Stimulated activated effector memory CD8-positive, alpha-beta T cell treated with anti-CD3 and anti-CD28 coated beads, Interleukin-12 subunit alpha, Interleukin-12 subunit beta, amount 100 ng/mL, for 72 hours (primary cell): ENCODE measurements around the gene TIGD4.
A peak's percentile ranks its signal among the peaks of the same experiment; 100 is the strongest.

Source experiments
- ATAC-seq: fragments of 150-1000 bp; cut with Tn5 transposase; 2 replicates; pipeline ENCODE4 v1.10.0; 2021
- DNase-seq, 2 donors: peaks; one replicate each; pipeline ENCODE4 v3.0.0; 2021 to 2022; ENCODE audit warnings: low spot score in 2 of 2
- H3K27ac Mint-ChIP-seq: one replicate; pipeline ENCODE4 v1.8.0; 2022; ENCODE audit warnings: mild to moderate bottlenecking, mixed read lengths
- H3K36me3 Mint-ChIP-seq: one replicate; pipeline ENCODE4 v1.8.0; 2022; ENCODE audit warnings: mild to moderate bottlenecking, mixed read lengths
- H3K4me1 Mint-ChIP-seq: one replicate; pipeline ENCODE4 v1.8.0; 2022; ENCODE audit warnings: mixed read lengths
- H3K4me3 Mint-ChIP-seq: one replicate; pipeline ENCODE4 v1.8.0; 2022; ENCODE audit warnings: mild to moderate bottlenecking, mixed read lengths
- H3K9me3 Mint-ChIP-seq: one replicate; pipeline ENCODE4 v1.8.0; 2022; ENCODE audit warnings: mixed read lengths

TIGD4 gene

DNA sequence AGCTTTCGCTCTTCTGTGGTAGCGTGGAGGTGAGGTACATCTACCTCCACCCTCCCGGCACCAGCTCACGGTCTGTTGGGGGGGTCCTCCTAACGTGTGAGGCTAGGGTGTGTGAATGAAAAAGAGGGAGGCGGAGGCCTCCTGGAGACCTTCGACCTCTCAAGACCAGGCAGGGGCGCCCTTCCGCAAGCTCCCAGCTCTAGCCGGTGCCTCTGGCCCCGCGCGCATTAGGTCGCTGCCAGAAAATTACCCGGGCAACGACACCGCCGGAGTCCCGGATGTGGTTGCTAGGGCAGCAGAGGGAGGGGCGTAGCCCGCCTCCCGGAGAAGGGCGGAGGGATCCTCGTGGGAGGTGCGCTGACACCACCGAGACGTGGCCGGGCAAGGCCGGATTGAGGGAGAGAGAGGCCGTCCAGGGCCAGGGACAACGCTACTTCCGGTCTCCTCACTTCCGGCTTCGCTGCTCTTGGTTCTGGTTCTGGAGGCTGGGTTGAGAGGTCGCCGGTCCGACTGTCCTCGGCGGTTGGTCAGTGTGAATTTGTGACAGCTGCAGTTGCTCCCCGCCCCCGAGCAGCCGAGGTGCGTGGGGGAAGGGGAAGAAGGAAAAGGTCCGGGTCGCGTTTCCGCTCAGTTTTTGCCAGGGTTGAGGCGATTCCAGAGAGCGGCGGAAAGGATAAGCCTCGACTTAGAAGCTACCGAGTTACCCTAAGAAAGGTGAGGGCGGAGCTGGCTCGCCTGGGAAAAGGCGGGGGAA is at the start of gene TIGD4, which contains the start of gene ARFIP1:
TIGD4 (minus strand) TSS at position 218 of the 754 bp plus-strand sequence. CDS start 8,726 bp downstream, outside the sequence.
ARFIP1 (plus strand) TSS at position 442 of the 754 bp plus-strand sequence. CDS start 49,680 bp downstream, outside the sequence.
- peak; percentile 87 to 98 for DNase-seq
- peak; percentile 97 for ATAC-seq
- Mint-ChIP-seq H3K9me3 (no peaks in the 10 kb centered on the region), H3K4me1 (peaks cover 35% of the 10 kb centered on the region), H3K4me3 (peak within 1 kb of the TSS; percentile 94), H3K36me3 (peaks cover 22% of the 10 kb centered on the region), H3K27ac (peak within 1 kb of the TSS; percentile 95)

DNA sequence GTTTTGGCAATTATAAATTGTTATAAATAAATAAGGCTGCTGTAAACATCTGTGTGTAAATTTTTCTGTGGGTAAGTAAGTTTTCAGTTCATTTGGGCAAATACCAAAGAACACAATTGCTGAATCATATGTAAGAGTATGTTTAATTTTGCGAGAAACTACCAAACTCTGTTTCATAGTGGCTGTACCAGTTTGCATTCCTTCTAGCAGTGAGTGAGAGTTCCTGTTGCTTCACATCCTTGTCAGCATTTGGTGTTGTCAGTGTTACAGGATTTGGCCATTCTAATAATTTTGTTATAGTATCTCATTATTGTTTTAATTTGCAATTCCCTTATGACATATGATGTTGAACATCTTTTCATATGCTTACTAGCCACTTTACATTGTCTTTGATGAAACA is 48.6 kb upstream of the TIGD4 start:
- H3K4me1 Mint-ChIP-seq, result no peaks in the 10 kb centered on the region
- no peak for DNase-seq
- H3K27ac Mint-ChIP-seq, result no peak overlapping the region
- H3K9me3 Mint-ChIP-seq, result peaks cover 7% of the 10 kb centered on the region
- ATAC-seq, result no peak
- H3K4me3 Mint-ChIP-seq, result no peak overlapping the region
- peaks cover 14% of the 10 kb centered on the region for H3K36me3 Mint-ChIP-seq

DNA sequence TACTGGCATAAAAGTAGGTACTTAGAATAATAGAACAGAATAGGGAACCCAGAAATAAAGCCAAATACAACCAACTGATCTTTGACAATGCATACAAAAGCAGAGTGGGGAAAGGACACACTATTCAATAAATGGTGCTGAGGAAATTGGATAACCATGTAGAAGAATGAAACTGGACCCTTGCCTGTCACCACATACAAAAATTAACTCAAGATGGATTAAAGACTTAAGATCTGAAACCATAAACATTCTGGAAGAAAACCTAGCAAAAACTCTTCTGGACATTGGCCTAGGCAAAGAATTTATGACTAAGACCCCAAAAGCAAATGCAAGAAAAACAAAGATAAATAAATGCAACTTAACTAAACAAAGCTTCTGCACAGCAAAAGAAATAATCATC is 45.8 kb upstream of the TIGD4 start:
- no peak for DNase-seq
- Mint-ChIP-seq H3K9me3 (peaks cover 7% of the 10 kb centered on the region), H3K4me3 (no peak overlapping the region), H3K4me1 (no peaks in the 10 kb centered on the region), H3K27ac (no peak overlapping the region), H3K36me3 (no peaks in the 10 kb centered on the region)
- no peak for ATAC-seq

DNA sequence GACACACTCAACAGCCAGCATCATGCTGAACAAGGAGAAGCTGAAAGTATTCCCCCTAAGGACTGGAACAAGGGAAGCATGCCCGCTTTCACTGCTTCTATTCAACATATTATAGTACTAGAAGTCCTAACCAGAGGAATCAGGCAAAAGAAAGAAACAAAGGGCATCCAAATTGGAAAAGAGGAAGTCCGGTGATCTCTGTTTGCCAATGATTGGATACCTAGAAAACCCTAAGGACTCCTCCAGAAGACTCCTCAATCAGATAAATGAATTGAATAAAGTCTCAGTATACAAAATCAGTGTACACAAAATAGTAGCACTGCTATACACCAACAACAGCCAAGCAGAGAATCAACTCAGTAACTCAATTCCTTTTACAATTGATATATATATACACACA is 45.0 kb upstream of the TIGD4 start:
- Mint-ChIP-seq H3K4me1 (no peaks in the 10 kb centered on the region), H3K27ac (no peak overlapping the region), H3K4me3 (no peak overlapping the region), H3K36me3 (no peaks in the 10 kb centered on the region), H3K9me3 (peaks cover 7% of the 10 kb centered on the region)
- DNase-seq (no peak), ATAC-seq (no peak)

DNA sequence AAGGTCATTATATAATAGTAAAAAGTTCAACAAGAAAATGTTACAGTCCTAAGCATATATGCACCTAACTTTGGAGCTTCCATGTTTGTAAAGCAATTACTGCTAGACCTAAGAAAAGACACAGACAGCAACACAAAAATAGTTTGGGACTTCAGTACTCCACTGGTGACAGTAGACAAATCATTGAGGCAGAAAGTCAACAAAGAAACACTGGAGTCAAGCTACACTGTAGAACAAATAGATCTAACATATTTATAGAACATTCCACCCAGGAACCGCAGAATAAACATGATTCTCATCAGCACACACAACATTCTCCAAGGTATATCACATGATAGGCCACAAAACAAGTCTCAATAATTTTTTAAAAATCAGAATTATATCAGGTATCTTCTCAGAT is 42.8 kb upstream of the TIGD4 start:
- Mint-ChIP-seq H3K4me3 (no peak overlapping the region), H3K9me3 (peaks cover 4% of the 10 kb centered on the region), H3K27ac (no peak overlapping the region), H3K36me3 (no peaks in the 10 kb centered on the region), H3K4me1 (peaks cover 10% of the 10 kb centered on the region)
- ATAC-seq (no peak), DNase-seq (no peak)

DNA sequence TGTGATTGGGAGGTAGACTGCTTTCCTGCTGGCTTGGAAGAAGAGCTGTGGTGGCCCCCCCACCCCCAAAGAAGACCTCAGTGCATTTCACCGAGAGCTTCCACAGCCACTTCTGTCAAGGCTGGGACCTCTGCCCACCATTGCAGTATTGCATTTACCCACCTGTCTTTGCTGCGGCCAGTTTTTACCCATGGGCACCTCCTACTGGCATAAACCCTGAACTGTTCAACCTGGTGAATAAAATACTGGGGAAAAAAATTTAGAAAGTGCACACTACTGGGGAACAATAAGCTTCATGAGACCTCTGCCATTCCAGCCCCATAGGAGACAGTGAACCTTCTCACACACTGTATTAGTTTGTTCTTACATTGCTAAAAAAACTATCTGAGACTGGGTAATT is 40.5 kb upstream of the TIGD4 start:
- no peaks in the 10 kb centered on the region for H3K36me3 Mint-ChIP-seq
- H3K27ac Mint-ChIP-seq, result no peak overlapping the region
- H3K4me3 Mint-ChIP-seq, result no peak overlapping the region
- ATAC-seq, result no peak
- no peak for DNase-seq
- peaks cover 23% of the 10 kb centered on the region for H3K4me1 Mint-ChIP-seq
- H3K9me3 Mint-ChIP-seq, result peaks cover 2% of the 10 kb centered on the region

DNA sequence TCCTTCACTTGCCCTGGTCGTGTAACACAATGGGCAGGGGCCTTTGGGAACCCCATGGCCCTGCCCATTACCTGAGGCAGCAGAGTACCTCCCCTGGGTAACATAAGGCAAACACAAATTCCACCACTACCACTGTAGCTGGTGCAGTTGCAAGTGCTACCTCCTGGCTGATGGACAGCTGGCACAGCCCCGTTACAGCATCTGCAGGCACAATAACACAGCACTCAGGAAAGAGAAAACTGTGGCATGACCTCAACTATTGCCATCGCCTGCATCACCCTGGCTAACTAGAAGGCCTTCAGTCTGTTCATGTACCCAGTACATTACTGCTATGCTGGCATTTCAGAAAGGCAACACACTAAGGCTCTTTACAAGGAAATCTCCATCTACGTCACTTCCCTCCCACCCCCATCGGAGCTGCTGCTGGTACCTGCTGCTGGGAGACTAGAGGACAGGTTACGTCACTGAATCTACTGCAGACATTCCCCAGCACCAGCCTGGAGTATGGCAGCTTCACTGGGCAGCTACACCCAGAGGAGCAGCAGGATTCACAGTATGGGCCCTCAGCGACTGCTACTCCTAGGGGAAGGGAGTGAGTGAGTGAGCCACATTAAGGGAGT is 39.6 kb upstream of the TIGD4 start:
- H3K4me1 Mint-ChIP-seq, result peaks cover 23% of the 10 kb centered on the region
- no peak overlapping the region for H3K27ac Mint-ChIP-seq
- H3K9me3 Mint-ChIP-seq, result peaks cover 2% of the 10 kb centered on the region
- no peak for ATAC-seq
- H3K4me3 Mint-ChIP-seq, result no peak overlapping the region
- no peak for DNase-seq
- no peaks in the 10 kb centered on the region for H3K36me3 Mint-ChIP-seq

DNA sequence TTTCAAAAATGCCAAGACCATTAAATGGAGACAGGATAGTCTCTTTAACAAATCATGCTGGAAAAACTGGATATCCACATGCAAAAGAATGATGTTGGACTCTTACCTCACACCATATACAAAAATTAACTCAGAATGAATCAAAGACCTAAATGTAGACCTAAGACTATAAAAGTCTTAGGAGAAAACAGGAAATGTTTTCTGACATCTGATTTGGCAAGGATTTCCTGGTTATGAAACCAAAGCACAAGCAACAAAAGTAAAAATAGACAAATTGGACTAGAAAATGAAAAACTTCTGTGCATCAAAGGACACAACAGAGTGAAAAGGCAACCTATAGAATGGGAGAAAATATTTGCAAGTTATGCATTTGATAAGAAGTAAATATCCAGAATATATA is 37.8 kb upstream of the TIGD4 start:
- DNase-seq (no peak), ATAC-seq (no peak)
- H3K36me3 Mint-ChIP-seq, result no peaks in the 10 kb centered on the region
- no peak overlapping the region for H3K27ac Mint-ChIP-seq
- no peak overlapping the region for H3K4me3 Mint-ChIP-seq
- peaks cover 9% of the 10 kb centered on the region for H3K9me3 Mint-ChIP-seq
- peaks cover 23% of the 10 kb centered on the region for H3K4me1 Mint-ChIP-seq

DNA sequence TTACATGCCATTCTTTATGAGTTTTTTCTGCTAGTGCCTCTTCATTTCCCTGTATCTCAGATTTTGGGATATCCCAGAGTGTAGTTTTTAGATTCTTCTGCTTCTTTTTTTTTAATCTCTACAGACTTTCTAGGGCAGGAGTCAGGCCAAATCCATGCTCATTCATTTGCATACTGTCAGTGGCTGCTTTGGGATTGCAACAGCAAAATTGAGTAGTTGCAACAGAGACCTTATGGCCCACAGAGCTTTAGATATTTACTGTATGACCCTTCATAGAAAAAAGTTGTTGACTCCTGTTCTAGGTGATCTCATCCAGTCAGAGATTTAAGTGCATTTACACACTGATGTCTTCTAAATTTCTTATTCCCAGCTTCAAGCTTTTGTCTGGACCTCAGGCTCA is 35.5 kb upstream of the TIGD4 start:
- peaks cover 9% of the 10 kb centered on the region for H3K9me3 Mint-ChIP-seq
- H3K36me3 Mint-ChIP-seq, result no peaks in the 10 kb centered on the region
- no peak overlapping the region for H3K27ac Mint-ChIP-seq
- peaks cover 23% of the 10 kb centered on the region for H3K4me1 Mint-ChIP-seq
- DNase-seq (no peak), ATAC-seq (no peak)
- H3K4me3 Mint-ChIP-seq, result no peak overlapping the region

DNA sequence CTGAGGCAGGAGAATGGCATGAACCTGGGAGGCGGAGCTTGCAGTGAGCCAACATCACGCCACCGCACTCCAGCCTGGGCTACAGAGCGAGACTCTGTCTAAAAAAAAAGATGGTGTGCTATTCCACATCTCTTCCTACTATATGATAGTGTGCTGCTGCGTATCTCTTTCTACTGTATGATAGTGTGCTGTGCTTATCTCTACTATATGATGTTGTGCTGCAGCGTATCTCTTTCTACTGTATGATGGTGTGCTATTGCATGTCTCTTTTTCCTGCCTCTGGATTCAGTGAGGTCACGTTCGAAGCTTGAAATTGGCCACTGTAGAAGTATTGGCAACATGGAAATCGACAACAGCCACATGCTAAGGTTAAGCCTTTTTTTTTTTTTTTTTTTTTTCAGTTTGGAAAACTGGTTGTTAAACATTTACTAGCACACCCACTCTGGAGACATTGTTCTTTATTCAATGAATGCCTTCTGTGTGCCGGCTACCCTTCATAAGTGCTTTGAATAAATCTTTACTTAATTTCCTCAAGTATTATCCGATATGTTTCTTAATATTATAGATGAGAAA is 31.3 kb upstream of the TIGD4 start:
- no peak for ATAC-seq
- H3K4me3 Mint-ChIP-seq, result no peak overlapping the region
- H3K9me3 Mint-ChIP-seq, result peaks cover 7% of the 10 kb centered on the region
- peaks cover 16% of the 10 kb centered on the region for H3K4me1 Mint-ChIP-seq
- H3K36me3 Mint-ChIP-seq, result no peaks in the 10 kb centered on the region
- no peak overlapping the region for H3K27ac Mint-ChIP-seq
- no peak for DNase-seq

DNA sequence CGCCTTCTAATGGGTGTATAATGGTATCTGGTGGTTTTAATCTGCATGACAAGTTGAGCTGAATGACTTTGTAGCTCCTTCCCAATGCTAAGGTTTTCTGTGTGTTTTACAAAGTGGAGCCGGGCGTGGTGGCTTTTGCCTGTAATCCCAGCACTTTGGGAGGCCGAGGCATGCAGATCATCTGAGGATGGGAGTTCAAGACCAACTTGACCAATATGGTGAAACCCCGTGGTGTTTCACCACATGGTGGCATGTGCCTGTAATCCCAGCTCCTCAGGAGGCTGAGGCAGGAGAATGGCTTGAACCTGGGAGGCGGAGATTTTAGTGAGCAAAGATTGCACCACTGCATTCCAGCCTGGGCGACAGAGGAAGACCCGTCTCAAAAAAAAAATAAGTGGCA is 29.1 kb upstream of the TIGD4 start:
- ATAC-seq (no peak), DNase-seq (no peak)
- Mint-ChIP-seq H3K27ac (no peak overlapping the region), H3K4me1 (peaks cover 16% of the 10 kb centered on the region), H3K4me3 (no peak overlapping the region), H3K36me3 (no peaks in the 10 kb centered on the region), H3K9me3 (peaks cover 3% of the 10 kb centered on the region)

DNA sequence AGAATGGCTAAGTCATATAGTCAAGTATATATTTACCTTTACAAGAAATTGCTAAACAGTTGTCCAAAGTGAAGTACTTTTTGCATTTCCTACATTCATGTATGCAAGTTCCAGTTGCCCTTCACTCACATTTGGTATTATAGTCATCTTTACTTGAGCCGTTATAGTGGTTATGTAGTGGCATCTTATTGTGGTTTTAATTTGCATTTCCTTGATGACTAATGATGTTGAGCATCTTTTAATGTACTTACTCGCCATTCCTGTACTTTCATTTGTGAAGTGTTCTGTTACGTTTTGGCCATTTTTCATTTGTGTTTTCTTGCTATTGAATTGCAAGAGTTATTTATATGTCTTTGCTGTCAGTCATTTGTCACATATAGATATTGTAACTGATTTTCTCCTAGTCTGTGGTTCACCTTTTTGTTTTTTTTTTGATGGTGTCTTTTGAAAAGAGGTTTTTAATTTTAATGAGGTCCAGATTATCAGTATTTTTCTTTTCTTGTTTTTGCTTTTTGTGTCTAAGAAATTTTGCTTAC is 27.8 kb upstream of the TIGD4 start:
- ATAC-seq, result peak; percentile 96
- no peak for DNase-seq
- no peaks in the 10 kb centered on the region for H3K36me3 Mint-ChIP-seq

DNA sequence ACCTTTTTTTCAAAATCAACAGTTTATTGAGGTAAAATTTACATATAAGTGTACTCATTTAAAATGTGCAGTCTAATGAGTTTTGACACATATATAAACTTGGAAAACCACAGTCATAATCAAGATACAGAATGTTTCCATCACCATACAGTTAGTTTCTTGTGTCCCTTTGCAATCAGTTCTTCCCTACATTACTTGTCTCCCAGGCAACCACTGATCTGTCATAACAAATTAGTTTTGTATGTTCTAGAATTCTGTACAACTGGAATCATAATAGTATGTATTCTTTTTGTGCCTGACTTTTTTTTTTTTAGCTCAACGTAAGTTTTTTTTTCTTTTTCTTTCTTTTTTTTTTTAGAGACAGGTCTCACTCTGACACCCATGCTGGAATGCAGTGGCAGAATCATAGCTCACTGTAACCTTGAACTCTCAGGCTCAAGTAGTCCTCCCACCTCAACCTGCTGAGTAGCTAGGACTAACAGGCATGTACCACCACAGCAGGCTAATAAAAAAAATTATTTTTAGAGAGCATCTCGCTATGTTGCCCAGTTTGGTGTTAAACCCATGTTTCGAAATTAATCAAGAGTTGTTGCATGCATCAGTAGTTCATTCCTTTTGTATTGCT is 27.1 kb upstream of the TIGD4 start:
- no peak for DNase-seq
- H3K4me3 Mint-ChIP-seq, result no peak overlapping the region
- ATAC-seq, result peak; percentile 48
- peak overlapping the region; percentile 58 for H3K27ac Mint-ChIP-seq
- no peaks in the 10 kb centered on the region for H3K36me3 Mint-ChIP-seq
- peaks cover 16% of the 10 kb centered on the region for H3K4me1 Mint-ChIP-seq
- H3K9me3 Mint-ChIP-seq, result no peaks in the 10 kb centered on the region

More for the DNA sequence above, 27.8 kb upstream of the TIGD4 start:
- no peak overlapping the region for H3K27ac Mint-ChIP-seq
- H3K4me1 Mint-ChIP-seq, result peaks cover 16% of the 10 kb centered on the region
- peak overlapping the region; percentile 34 for H3K4me3 Mint-ChIP-seq
- no peaks in the 10 kb centered on the region for H3K9me3 Mint-ChIP-seq

DNA sequence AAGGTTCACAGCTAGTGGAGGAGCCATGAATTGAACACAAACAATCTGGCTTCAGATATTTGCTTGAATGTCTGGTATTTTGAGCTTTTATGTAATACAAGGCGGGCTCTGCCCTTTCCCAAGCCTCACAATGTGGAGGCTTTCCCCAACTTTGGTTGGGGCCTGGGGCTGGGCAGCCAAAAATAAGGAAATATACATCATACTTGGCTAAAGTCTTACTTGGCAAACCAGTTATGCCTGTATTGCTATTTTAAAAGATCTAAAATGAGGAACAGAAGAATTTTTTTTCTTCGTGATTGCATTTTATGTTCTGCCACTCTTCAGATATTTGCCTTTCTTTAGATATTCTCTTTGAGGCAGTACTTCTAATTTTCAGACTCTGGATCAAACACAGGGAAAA is 26.3 kb upstream of the TIGD4 start:
- peaks cover 16% of the 10 kb centered on the region for H3K4me1 Mint-ChIP-seq
- H3K27ac Mint-ChIP-seq, result no peak overlapping the region
- H3K36me3 Mint-ChIP-seq, result no peaks in the 10 kb centered on the region
- ATAC-seq (no peak), DNase-seq (no peak)
- H3K4me3 Mint-ChIP-seq, result no peak overlapping the region
- no peaks in the 10 kb centered on the region for H3K9me3 Mint-ChIP-seq

DNA sequence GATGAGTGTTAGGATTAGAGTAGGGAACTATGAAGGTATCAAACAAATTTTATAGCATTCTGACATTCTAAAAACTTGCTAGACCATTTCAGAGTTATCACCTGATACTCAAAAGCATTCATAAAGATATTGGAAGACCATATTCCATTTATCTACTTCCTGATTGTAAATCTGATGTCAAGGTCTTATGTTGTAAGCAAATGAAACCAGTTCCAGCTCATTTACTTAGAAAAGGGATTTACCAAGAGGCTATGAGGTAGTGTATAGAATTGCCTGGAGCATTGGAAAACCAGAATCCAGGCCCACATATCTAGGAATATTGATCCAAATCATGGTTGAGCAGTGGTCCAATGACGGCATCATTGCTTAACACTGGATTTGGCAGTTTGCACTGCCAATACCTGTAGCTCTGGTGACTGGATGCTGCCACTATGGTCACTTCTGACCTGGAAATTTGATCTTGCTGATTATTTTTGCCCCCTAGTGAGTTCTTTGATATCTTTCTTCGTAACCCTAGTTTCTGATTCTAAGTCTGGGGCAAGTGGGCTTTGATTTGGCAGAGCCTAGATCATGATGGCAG is 25.6 kb upstream of the TIGD4 start:
- Mint-ChIP-seq H3K4me1 (peaks cover 16% of the 10 kb centered on the region), H3K27ac (no peak overlapping the region), H3K9me3 (no peaks in the 10 kb centered on the region), H3K36me3 (no peaks in the 10 kb centered on the region), H3K4me3 (no peak overlapping the region)
- ATAC-seq (no peak), DNase-seq (no peak)
